DOHH2 (cell line): Measurements from ENCODE around the gene B3GALT5.

Experiments used
- H3F3A ChIP-seq: fragments of 200-600 bp; sonication (generic), shearing (Covaris generic); 2 replicates; pipeline ENCODE4 v1.6.0; 2016; ENCODE audit warnings: antibody characterized with exemption, mild to moderate bottlenecking; ENCODE audit not compliant: control insufficient read depth, insufficient read depth
- H3K27ac ChIP-seq: fragments of 200-600 bp; sonication (generic); 2 replicates; pipeline ENCODE4 v1.5.1; 2014; ENCODE audit warnings: low read depth, mild to moderate bottlenecking, low read length, moderate library complexity
- H3K27me3 ChIP-seq: fragments of 200-600 bp; sonication (generic); 2 replicates; pipeline ENCODE4 v1.6.1; 2014; ENCODE audit warnings: mild to moderate bottlenecking, low read length, mixed read lengths; ENCODE audit not compliant: control insufficient read depth
- H3K36me3 ChIP-seq: fragments of 200-600 bp; sonication (generic); 2 replicates; pipeline ENCODE4 v1.6.1; 2014; ENCODE audit warnings: mild to moderate bottlenecking, low read length, moderate library complexity, mixed read lengths; ENCODE audit not compliant: control insufficient read depth
- H3K4me1 ChIP-seq: fragments of 200-600 bp; sonication (generic); 2 replicates; pipeline ENCODE4 v1.6.1; 2014; ENCODE audit warnings: mild to moderate bottlenecking, low read length, mixed read lengths; ENCODE audit not compliant: control insufficient read depth
- H3K4me2 ChIP-seq: fragments of 200-600 bp; sonication (generic); 2 replicates; pipeline ENCODE4 v1.6.0; 2014; ENCODE audit warnings: mild to moderate bottlenecking, low read length, moderate library complexity
- H3K4me3 ChIP-seq: fragments of 200-600 bp; sonication (generic); 2 replicates; pipeline ENCODE4 v1.5.1; 2014; ENCODE audit warnings: mild to moderate bottlenecking, low read length, mixed read lengths
- H3K79me2 ChIP-seq: fragments of 200-600 bp; sonication (generic); 2 replicates; pipeline ENCODE4 v1.6.1; 2014; ENCODE audit warnings: mild to moderate bottlenecking, low read length, mixed read lengths; ENCODE audit not compliant: control insufficient read depth
- H3K9me2 ChIP-seq: fragments of 200-600 bp; sonication (generic); replicated peaks from 2 replicates; pipeline ENCODE4 v1.6.1; 2014; ENCODE audit warnings: mild to moderate bottlenecking, low read length, mixed read lengths; ENCODE audit not compliant: control insufficient read depth
- H3K9me3 ChIP-seq: fragments of 200-600 bp; sonication (generic); 2 replicates; pipeline ENCODE4 v1.6.1; 2014; ENCODE audit warnings: antibody characterized with exemption, low read length, mixed read lengths; ENCODE audit not compliant: control insufficient read depth, insufficient read depth
- H4K20me1 ChIP-seq: fragments of 200-600 bp; sonication (generic); 2 replicates; pipeline ENCODE4 v1.6.0; 2014; ENCODE audit warnings: low read depth, mild to moderate bottlenecking, antibody characterized with exemption, low read length, moderate library complexity; ENCODE audit not compliant: control insufficient read depth, insufficient read depth
- CTCF ChIP-seq: fragments of 200-600 bp; sonication (generic); IDR thresholded peaks from one replicate; pipeline ENCODE4 v1.5.1; 2014; ENCODE audit warnings: antibody characterized with exemption, mild to moderate bottlenecking, low read depth, low read length; ENCODE audit not compliant: poor library complexity, severe bottlenecking
- EZH2phosphoT487 ChIP-seq: fragments of 200-600 bp; sonication (generic); IDR thresholded peaks from 2 replicates; pipeline ENCODE4 v1.6.1; 2017; ENCODE audit warnings: borderline replicate concordance, mild to moderate bottlenecking, antibody characterized with exemption, low read length, moderate library complexity, mixed read lengths

B3GALT5 gene

GRCh38 chr21:39599191-39599970 is 13.4 kb upstream of the B3GALT5 start:
- no peak overlapping the region for H3K4me3 ChIP-seq
- no peaks in the 10 kb centered on the region for H3K27me3 ChIP-seq
- H3K4me2 ChIP-seq: no peak overlapping the region
- H3K79me2 ChIP-seq: no peaks in the 10 kb centered on the region
- H3K4me1 ChIP-seq: peaks cover 30% of the 10 kb centered on the region
- TF ChIP-seq EZH2phosphoT487: no peak
- no peak for TF ChIP-seq CTCF
- H3K9me3 ChIP-seq: no peaks in the 10 kb centered on the region
- no peaks in the 10 kb centered on the region for H4K20me1 ChIP-seq
- no peaks in the 10 kb centered on the region for H3K9me2 ChIP-seq
- no peaks in the 10 kb centered on the region for H3K36me3 ChIP-seq
- no peak overlapping the region for H3K27ac ChIP-seq
- no peaks in the 10 kb centered on the region for H3F3A ChIP-seq

DNA sequence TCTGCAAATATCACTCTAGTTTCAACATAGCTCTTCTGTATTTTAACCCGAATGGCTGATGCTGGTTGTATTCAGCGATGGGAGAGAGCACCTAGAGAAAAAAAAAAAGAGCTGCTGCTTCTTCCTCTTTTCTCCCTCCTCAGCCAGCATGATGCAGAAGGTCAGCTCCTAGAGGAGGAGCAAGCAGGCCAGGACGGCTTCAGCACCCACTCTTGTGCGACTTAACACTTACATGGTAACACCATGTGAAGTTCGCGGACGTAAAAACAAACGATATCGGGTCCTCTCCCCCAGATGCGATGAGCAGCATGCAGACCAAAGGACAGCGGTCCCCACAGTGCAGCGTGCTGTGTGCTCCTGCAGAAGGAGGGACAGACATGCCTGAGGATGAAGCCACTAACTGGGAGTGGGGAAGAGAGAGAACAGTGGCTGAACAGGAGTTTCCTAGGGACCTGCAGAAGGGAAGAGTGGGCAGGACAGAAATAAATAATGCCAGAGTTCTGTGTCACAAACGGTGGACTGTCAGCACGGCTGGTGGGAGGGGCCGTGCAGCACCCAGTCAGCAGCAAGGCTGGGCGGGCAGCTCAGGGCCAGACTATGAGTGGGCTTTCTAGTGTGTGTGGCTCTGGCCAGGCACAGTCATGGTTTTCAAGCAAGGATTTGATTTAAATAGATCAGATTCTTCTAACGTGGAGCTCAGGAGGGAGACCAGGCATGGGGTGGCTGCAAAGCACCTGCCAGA is 11.4 kb upstream of the B3GALT5 start:
- Histone ChIP-seq H3K27me3 (peaks cover 4% of the 10 kb centered on the region), H3K4me3 (no peak overlapping the region), H3K9me3 (no peaks in the 10 kb centered on the region), H3K36me3 (no peaks in the 10 kb centered on the region), H4K20me1 (no peaks in the 10 kb centered on the region), H3F3A (no peaks in the 10 kb centered on the region), H3K27ac (no peak overlapping the region), H3K4me1 (peaks cover 30% of the 10 kb centered on the region), H3K4me2 (no peak overlapping the region), H3K9me2 (no peaks in the 10 kb centered on the region), H3K79me2 (no peaks in the 10 kb centered on the region)
- TF ChIP-seq EZH2phosphoT487 (no peak), CTCF (no peak)

- H3K4me2 ChIP-seq: no peak overlapping the region
These were observed 10.6 kb upstream of the B3GALT5 start for GRCh38 chr21:39602076-39602689.

More at GRCh38 chr21:39602076-39602689, 10.6 kb upstream of the B3GALT5 start:
- Histone ChIP-seq H3K27me3 (peaks cover 4% of the 10 kb centered on the region), H3K9me2 (no peaks in the 10 kb centered on the region), H4K20me1 (no peaks in the 10 kb centered on the region), H3K36me3 (no peaks in the 10 kb centered on the region), H3K79me2 (no peaks in the 10 kb centered on the region), H3K27ac (no peak overlapping the region), H3K4me1 (peaks cover 29% of the 10 kb centered on the region), H3K9me3 (no peaks in the 10 kb centered on the region), H3K4me3 (no peak overlapping the region), H3F3A (no peaks in the 10 kb centered on the region)
- TF ChIP-seq CTCF (no peak), EZH2phosphoT487 (no peak)
